Erythroblast (primary cell): ENCODE results near the gene LAIR2.

Source experiments
- DNase-seq, 2 experiments: peaks; one replicate each; lab custom pipeline; 2025; lab: John Stamatoyannopoulos, UW
- GATA1 ChIP-seq: IDR thresholded peaks from 2 replicates; pipeline ENCODE4 v1.6.1; 2011; ENCODE audit warnings: low read depth, mild to moderate bottlenecking, control low read depth, low read length, moderate library complexity
- POLR2A ChIP-seq: IDR thresholded peaks from 2 replicates; pipeline ENCODE4 v1.6.1; 2011; ENCODE audit warnings: mild to moderate bottlenecking, low read length

Gene LAIR2, protein sequence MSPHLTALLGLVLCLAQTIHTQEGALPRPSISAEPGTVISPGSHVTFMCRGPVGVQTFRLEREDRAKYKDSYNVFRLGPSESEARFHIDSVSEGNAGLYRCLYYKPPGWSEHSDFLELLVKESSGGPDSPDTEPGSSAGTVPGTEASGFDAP

GRCh38 chr19:54502518-54503048 is at the start of gene LAIR2:
Gene LAIR2 (plus strand): TSS chr19:54502831. CDS start chr19:54502919, 88 bp downstream.
- no peak for TF ChIP-seq GATA1
- no peak for TF ChIP-seq POLR2A
- no peak for DNase-seq

DNA sequence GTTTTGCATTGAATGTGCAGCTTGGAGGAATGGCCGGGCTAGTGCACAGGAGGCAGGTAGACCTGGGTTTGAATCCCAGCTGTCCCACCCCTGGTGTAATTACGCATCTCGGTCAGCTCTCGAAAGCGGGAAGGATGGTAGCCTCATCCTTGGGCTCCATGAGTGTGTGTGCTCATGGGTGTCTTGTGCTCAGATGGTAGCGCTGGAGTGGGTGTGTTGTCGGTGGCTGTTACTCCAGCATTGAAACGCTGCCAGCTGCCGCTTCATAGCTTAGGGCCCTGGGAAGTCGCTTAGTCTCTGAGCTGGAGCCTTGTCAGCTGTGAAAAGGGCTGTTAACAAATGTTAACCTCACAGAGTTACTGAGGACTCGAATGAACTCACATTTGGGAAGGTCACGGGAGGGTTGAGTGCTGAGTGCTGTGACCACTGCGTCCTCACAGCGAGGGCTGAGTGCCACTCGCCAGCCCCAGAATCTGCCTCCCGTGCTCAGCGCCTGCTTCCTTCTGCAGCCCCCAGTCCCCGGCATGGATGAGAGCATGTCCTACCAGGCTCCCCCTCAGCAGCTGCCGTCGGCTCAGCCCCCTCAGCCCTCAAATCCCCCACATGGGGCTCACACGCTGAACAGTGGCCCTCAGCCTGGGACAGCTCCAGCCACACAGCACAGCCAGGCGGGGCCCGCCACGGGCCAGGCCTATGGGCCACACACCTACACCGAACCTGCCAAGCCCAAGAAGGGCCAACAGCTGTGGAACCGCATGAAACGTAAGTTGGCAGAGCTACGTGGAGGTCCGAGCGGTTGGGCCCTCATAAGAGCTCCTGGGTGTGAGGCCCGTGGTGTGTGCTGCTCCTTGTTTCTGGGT is 48.5 kb upstream of the LAIR2 start:
- DNase-seq, result no peak
- TF ChIP-seq GATA1 (no peak), POLR2A (no peak)

- TF ChIP-seq POLR2A (no peak), GATA1 (no peak)
- DNase-seq, result no peak
Measured at GRCh38 chr19:54454781-54455675, 47.6 kb upstream of the LAIR2 start.

GRCh38 chr19:54455786-54456422 is 46.7 kb upstream of the LAIR2 start:
- DNase-seq, result no peak
- TF ChIP-seq POLR2A (no peak), GATA1 (no peak)

- DNase-seq, result no peak
- TF ChIP-seq GATA1, result no peak
- no peak for TF ChIP-seq POLR2A
Measured at GRCh38 chr19:54456423-54457373, 45.9 kb upstream of the LAIR2 start.

- DNase-seq, result no peak
Measured at GRCh38 chr19:54457773-54458647, 44.6 kb upstream of the LAIR2 start.

DNA sequence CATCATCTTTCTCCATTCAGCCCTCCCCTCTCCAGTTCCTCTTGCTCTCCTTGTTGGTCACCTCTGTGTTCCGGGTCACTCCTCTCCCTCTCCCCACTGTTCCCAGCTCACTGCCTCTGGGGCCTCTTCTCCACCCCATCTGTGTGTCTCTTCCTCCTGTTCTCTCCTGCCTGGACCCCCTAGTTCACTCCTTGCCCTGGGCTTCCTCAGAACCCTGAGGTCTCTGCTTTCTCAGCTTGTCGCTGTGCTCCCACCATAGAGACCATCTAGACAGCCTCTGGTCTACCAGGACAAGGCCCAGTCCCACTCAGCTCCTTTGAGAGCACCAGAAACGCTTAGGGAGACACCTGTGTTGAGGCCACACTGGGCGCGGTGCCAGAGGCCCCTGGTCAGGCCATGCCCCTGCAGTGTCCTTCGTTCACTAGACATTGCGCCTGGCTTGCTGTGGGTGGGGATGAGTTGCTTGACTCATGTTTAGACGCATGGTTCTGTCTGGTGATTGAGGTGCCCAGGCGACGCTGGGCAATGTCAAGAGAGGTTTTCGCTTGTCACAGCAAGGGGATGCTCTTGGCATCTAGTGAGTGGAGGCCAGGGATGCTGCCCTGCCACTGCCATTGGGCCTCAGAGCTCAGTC is 43.9 kb upstream of the LAIR2 start:
- TF ChIP-seq GATA1 (no peak), POLR2A (no peak)
- no peak for DNase-seq

More at GRCh38 chr19:54457773-54458647, 44.6 kb upstream of the LAIR2 start:
- TF ChIP-seq GATA1, result no peak
- no peak for TF ChIP-seq POLR2A

- DNase-seq, result no peak
- TF ChIP-seq GATA1 (no peak), POLR2A (no peak)
Measured at GRCh38 chr19:54459282-54460229, 43.1 kb upstream of the LAIR2 start.

DNA sequence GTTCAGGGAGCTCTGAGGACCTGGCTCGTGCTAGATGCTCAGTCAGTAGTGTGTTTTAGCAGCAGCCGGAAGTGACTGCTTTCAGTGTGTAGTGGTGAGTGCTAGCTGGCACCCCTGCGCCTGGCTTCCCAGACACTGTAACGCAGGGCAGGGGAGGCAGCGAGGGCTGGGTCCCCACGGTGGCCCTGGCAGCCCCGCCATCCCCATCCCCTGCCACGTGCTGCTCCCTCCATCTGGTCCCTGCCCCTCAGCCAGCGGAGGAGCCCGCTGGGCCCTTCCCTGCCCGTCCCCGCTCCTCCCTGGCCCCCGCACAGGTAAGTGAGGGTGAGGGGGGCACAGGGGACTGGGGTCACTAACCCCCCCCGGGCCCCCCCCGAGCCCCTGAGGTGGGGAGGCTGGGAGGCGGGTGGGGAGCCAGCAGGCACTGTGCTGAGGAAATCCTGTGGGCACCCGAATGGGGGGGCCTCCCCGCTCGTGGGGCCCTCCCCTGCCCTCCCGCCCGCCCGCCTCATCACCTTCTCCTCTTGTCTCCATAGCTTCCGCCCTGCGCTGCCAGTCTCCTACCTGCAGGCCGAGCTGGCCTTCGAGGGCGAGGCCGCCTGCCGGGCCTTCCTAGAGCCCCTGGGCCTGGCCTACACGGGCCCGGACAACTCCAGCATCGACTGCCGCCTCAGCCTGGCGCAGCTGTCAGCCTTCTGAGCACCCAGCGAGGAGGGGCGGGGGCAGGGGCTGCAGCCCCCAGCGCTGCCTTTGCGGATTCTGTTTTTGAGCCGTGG is 42.2 kb upstream of the LAIR2 start:
- TF ChIP-seq POLR2A (no peak), GATA1 (no peak)

More for the DNA sequence above, 42.2 kb upstream of the LAIR2 start:
- no peak for DNase-seq
